ENCODE results near the gene S100A7. TPM values are rescaled to one million over a fixed set of nuclear protein-coding genes. Genes with fewer than 3 reads are reported as not detected.
A peak's percentile ranks its signal among the peaks of the same experiment; 100 is the strongest.

S100A7 gene
- total and polyA plus RNA-seq, 9 of the 15 experiments (the other 6 are each of a cell fraction or from before 2014, with no cell fraction given): not detected

- TF ChIP-seq, protein P1, sequence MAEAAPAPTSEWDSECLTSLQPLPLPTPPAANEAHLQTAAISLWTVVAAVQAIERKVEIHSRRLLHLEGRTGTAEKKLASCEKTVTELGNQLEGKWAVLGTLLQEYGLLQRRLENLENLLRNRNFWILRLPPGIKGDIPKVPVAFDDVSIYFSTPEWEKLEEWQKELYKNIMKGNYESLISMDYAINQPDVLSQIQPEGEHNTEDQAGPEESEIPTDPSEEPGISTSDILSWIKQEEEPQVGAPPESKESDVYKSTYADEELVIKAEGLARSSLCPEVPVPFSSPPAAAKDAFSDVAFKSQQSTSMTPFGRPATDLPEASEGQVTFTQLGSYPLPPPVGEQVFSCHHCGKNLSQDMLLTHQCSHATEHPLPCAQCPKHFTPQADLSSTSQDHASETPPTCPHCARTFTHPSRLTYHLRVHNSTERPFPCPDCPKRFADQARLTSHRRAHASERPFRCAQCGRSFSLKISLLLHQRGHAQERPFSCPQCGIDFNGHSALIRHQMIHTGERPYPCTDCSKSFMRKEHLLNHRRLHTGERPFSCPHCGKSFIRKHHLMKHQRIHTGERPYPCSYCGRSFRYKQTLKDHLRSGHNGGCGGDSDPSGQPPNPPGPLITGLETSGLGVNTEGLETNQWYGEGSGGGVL (CRISPR knock-in tag; IDR thresholded peaks at IDR 0.05): no peak
- TF ChIP-seq ZNF12 (CRISPR knock-in tag; IDR thresholded peaks at IDR 0.05) (no peak), MLX (CRISPR knock-in tag; conservative IDR thresholded peaks at IDR 0.05) (no peak), PHF21A (IDR thresholded peaks at IDR 0.05; ENCODE audit: borderline replicate concordance, low read depth) (no peak), TAF7 (tag; IDR thresholded peaks at IDR 0.05) (no peak), ARHGAP35 (IDR thresholded peaks at IDR 0.05; ENCODE audit: partially characterized antibody) (no peak), ARID1B (IDR thresholded peaks at IDR 0.05) (peak; percentile 89), SMARCA4 (IDR thresholded peaks at IDR 0.05) (peak; percentile 81; the same call in 1 of the 2 replicates), L3MBTL2 (IDR thresholded peaks at IDR 0.05) (peak; percentile 27; the same call in 1 of the 2 replicates), HBP1 (CRISPR knock-in tag; IDR thresholded peaks at IDR 0.05) (no peak), FOXJ2 (tag; IDR thresholded peaks at IDR 0.05) (no peak), MIER1 (IDR thresholded peaks at IDR 0.05; ENCODE audit: low read depth) (no peak), POLR2AphosphoS2 (IDR thresholded peaks at IDR 0.05; ENCODE audit: low read length) (no peak), FOXJ3 (CRISPR knock-in tag; IDR thresholded peaks at IDR 0.05) (no peak), BRCA1 (IDR thresholded peaks at IDR 0.05) (no peak), BRCA1 (CRISPR knock-in tag; IDR thresholded peaks at IDR 0.05) (no peak), KLF10 (CRISPR knock-in tag; IDR thresholded peaks at IDR 0.05) (no peak), RBM14 (IDR thresholded peaks at IDR 0.05; ENCODE audit: borderline replicate concordance, insufficient read depth, low read depth, low read length) (no peak), ZNF77 (CRISPR knock-in tag; IDR thresholded peaks at IDR 0.05) (no peak), CHD4 (IDR thresholded peaks at IDR 0.05; ENCODE audit: insufficient read depth, insufficient replicate concordance, low read depth, low read length, poor library complexity, severe bottlenecking) (no peak), ZBED1 (IDR thresholded peaks at IDR 0.05) (no peak), DDX20 (tag; IDR thresholded peaks at IDR 0.05; ENCODE audit: low read depth) (no peak)
- TF ChIP-seq, protein P2, sequence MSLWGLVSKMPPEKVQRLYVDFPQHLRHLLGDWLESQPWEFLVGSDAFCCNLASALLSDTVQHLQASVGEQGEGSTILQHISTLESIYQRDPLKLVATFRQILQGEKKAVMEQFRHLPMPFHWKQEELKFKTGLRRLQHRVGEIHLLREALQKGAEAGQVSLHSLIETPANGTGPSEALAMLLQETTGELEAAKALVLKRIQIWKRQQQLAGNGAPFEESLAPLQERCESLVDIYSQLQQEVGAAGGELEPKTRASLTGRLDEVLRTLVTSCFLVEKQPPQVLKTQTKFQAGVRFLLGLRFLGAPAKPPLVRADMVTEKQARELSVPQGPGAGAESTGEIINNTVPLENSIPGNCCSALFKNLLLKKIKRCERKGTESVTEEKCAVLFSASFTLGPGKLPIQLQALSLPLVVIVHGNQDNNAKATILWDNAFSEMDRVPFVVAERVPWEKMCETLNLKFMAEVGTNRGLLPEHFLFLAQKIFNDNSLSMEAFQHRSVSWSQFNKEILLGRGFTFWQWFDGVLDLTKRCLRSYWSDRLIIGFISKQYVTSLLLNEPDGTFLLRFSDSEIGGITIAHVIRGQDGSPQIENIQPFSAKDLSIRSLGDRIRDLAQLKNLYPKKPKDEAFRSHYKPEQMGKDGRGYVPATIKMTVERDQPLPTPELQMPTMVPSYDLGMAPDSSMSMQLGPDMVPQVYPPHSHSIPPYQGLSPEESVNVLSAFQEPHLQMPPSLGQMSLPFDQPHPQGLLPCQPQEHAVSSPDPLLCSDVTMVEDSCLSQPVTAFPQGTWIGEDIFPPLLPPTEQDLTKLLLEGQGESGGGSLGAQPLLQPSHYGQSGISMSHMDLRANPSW (CRISPR knock-in tag; IDR thresholded peaks at IDR 0.05): no peak
- TF ChIP-seq, protein P3, sequence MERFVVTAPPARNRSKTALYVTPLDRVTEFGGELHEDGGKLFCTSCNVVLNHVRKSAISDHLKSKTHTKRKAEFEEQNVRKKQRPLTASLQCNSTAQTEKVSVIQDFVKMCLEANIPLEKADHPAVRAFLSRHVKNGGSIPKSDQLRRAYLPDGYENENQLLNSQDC (CRISPR knock-in tag; IDR thresholded peaks at IDR 0.05): no peak
Observed at GRCh38 chr1:153434746-153435455, 25.6 kb downstream of the S100A7 start (continued).

All from K562 (cell line).